ENCODE data around the gene SELP.

The SELP gene

GRCh38 chr1:169620565-169620964, 9.4 kb downstream of the SELP start:
- no peak for DNase-seq (ENCODE audit: low spot score)

GRCh38 chr1:169618367-169618766, 11.6 kb downstream of the SELP start:
- DNase-seq (ENCODE audit: low spot score): no peak

DNA sequence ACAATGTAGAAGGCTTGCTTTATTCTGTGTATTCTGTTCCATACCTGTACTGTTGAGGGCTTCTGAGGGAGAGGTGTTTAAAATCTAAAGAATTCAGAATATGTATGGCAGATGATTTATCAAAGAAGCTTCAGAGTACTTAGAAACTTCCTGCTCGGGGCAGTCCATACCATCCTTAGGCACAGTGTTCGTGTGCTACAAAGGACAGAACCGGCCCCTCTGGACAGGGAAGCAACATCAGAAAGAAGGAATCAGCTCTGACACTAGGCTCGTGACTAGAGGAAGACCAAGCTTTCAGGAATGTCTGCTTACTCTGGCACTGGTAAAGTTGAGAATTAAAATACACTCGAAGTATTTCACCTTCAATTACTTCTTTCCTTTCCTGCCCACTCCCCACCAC, 14.1 kb downstream of the SELP start:
- no peak for DNase-seq (ENCODE audit: low spot score)

- no peak for DNase-seq (ENCODE audit: low spot score)
Observed at GRCh38 chr1:169610858-169611257, 19.1 kb downstream of the SELP start.

DNA sequence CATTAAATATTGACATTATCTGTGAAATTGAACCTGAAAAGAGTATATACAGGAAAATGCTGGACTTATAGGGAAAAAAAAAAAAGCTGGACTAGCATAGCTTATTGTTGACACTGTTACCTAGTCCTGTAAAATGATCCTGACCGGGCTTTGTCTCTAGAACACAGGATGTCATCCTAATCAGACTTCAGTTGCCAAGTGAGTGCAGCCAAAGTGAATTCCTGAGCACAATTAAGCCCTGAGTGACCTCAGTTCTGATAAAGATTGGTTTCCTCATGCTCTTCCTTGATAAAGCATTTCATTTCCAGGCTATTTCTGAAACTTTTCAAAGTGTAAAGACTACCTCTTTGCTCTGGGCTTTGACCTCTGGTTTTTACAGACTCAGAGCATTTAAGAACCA, 19.8 kb downstream of the SELP start:
- DNase-seq (ENCODE audit: low spot score): no peak

GRCh38 chr1:169608226-169608625, 21.7 kb downstream of the SELP start:
- DNase-seq (ENCODE audit: low spot score): no peak

DNA sequence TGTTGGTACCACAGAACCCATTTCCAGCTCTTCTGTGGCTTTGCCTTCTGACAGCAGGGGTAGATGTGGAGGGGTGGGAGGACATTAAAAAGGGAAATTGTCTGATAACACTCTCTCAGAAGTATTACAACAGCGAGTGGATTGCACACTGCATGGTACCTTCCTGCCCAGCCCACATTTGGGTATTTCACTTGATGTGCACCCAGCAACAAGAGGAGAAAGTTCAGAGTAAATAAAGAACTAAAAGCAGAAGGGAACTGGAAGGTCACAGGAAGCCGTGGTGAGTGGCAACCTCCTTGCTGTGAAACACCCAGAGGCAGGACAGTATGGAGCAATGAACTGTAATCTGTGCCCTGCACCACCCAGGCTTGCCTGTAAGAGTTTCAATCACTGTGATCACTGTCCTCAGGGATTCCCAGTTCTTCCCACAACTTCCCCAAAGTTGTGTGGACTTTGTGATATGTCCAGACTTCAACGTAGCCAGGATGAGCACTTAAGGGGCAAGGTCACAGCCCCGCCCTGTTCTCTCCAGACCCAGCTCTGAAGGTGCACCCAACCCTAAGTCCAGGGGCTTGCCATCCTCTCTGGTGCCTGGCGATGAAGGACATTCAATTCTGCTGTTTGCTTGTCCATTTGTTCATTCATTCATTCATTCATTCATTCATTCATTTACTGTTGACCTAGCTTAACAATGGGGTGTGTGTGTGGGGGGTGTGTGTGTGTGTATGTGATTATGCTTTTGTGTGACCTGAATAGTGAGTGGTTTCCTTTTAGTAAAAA, 25.0 kb downstream of the SELP start:
- peak; percentile 49 for DNase-seq (ENCODE audit: low spot score)

DNA sequence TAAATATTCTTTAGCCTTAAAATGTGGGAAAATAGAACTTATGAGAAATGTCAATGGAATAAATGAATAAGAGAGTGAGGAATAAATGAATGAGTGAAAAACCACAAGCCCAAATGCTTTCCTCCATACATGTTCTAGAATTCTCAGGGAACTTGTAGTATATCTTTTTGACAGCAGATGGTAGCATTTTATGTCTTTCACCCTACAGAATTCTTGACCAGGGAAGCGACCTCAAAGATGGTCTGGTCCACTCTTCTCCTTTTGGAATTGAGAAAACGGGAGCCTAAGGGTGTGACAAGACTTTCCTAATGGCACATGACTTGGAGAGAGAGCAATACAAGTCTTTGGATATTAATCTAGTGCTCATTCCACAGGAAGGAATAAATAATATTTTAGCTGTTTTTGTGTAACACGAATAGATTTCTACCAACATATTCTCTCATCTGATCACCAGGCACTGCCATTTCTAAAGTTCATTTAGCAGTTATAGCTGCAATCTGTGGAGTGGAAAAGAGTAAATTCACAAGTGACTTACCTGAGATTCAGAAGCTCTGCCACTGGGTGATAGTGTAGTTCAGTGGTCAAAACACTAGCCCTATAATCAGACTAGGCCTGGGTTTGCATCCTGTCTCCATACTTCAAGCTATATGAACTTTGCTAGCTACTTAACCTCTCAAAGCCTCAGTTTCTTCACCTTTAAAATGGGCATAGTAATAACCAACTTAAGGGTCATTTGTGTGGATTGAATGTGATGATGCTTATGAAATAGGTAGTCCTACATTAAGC, 28.6 kb downstream of the SELP start:
- peak; percentile 46 for DNase-seq (ENCODE audit: low spot score)

- DNase-seq (ENCODE audit: low spot score): peak; percentile 40
Observed at GRCh38 chr1:169595764-169596711, 33.9 kb downstream of the SELP start.

DNA sequence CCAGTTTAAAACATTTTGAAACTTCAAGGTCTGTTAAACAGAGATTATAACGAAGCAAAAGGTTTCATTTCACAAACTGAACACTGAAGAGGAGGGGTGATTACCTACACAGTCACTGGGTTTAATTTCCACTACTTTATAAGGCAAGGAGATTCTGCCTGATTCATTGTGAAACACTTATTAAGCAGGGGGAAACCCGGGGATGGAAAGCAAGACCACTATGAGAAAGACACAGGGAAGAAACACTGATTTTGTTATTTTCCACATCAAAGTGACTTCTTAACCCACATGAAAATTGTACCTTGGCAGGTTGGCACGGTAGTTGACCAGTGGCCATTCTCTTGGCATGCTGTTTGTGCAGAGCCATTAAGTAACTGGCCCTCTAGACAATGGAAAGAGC, 35.5 kb downstream of the SELP start:
- DNase-seq (ENCODE audit: low spot score): peak; percentile 75

GRCh38 chr1:169590932-169591331, 39.0 kb downstream of the SELP start:
- DNase-seq (ENCODE audit: low spot score): no peak

GRCh38 chr1:169588785-169589485, 41.0 kb downstream of the SELP start:
- DNase-seq (ENCODE audit: low spot score): peak; percentile 68

DNA sequence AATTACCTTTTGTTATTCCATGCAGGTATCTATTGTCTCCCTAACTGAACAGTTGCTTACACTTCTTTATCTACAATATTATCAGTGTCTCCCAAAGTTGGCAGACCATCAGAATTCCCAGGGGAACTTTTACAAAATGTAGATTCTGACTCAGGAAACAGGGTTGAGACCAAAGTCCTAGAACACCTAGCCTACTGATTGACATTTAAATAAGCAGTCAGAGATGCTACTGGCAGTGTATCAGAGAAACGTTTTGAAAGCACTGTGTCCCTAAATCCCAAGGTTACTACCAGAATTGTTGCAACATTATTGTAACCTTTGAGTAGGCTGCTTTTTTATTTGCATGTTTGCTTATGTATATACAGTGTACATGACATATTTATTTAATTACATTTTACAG, 41.8 kb downstream of the SELP start:
- no peak for DNase-seq (ENCODE audit: low spot score)

DNA sequence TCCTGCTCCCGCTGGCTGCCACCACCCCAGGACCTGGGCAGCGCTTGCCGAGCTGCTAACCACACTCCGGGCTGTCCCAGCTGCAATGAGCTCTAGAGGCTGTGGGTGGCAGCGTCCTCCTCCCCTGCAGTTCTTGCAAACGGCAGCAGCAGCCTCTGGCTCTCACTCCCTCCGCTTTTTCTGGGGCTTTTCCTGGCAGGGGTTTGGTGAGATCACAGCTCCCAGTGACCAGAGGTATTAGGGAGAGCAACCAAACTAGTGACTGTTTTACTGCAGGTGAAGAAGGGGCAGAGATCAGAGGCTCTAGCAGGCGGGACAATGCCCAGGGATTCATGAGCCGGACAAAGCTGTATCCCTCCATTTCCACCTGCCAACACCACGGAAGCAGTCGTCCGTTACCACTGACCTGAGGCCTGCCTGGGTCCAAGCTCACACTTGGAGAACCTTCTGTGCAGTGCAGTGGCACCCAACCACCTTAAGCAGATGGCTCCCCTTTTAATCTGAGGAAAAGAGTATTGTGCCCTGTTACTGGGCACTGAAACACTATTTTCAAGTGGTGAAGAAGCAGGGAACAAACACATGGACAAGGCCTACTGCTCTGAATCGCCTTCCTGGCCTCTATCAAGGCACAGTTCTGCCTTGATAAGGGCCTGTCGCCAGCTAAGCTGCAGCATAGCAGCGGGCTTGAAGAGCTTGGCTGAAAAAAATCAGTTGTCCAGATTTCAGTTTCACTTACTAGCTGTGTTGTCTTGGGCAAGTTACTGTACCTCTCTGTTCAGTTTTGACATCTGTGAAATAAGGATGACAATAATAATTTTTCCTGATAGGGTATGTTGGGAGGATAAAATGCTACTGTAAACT, 43.3 kb downstream of the SELP start, which contains the start of gene F5:
F5 (minus strand) TSS at position 87 of the 861 bp plus-strand sequence. CDS start 95 bp downstream, outside the sequence.
- peak; percentile 90 for DNase-seq (ENCODE audit: low spot score)

GRCh38 chr1:169586067-169586394, 43.9 kb downstream of the SELP start:
- DNase-seq (ENCODE audit: low spot score): no peak

GRCh38 chr1:169585181-169585580, 44.7 kb downstream of the SELP start:
- no peak for DNase-seq (ENCODE audit: low spot score)

- DNase-seq (ENCODE audit: low spot score): peak; percentile 55
Observed at GRCh38 chr1:169584483-169585144, 45.3 kb downstream of the SELP start.

DNA sequence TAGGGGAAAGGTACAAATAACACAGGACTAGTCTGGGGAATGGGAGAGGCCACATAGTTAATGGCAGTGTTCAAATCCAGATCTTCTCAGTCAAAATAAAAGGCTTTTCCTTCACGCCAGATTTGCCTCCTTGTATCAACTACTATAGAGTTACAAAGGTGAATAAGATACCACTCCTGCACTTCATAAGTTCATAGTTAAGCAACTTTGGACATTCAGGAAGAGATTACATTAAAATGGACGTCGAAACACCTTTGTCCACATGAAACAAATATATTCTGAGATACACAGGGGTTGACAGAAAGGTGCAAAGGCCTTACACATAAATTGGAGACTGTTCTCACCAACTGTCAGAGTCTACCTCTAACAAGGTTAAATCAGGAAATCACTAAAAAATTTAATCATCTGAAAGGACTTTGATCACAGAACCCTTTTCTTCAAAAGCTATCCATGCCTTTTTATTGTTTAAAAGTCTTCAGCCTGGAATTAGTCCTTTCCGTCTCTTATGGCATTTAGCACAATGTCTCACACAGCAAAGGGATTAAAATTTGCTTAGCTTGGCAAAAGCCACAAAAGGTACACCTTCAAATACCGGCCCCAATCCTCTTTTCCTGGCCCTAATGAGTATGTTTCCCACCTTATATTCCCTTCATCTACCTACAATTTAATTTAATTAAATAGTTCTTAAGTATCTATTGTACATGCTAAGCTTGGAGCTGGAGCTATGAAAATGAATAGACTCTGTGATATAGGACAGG, 51.8 kb downstream of the SELP start:
- no peak for DNase-seq (ENCODE audit: low spot score)

- DNase-seq (ENCODE audit: low spot score): no peak
Observed at GRCh38 chr1:169576935-169577331, 53.0 kb downstream of the SELP start.
